Measurements from ENCODE around the gene KLF17.

DNA sequence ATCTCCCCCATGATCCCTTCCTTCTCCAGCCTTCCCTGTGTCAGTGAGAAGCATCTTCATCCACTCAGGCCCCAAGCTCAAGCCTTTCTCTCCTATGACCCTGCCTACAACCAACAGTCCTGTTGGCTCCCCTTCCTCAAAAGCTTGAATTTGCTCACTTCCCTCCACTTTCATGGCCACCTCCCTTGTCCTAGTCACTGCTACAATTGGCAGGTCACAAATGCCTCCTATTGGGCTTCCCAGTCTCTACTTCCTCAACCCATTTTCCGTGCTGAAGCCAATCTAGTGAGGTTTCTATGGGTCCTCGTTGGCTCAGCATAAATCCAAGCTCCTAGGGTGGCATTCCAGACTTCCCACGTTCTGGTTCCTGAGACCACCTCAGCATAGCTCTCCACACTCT, 47.2 kb upstream of the KLF17 start:
- TF ChIP-seq EZH2 (IDR thresholded peaks at IDR 0.05) (no peak), POLR2AphosphoS5 (IDR thresholded peaks at IDR 0.05; ENCODE audit: borderline replicate concordance, low read depth, low read length) (no peak)

Measured in SK-N-MC (cell line).